SU-DHL-6 (cell line): Measurements from ENCODE around the gene NCR2.

ENCODE experiments used
- H2AFZ ChIP-seq: fragments of 200-600 bp; sonication (generic); 2 replicates; pipeline ENCODE4 v1.6.1; 2014; ENCODE audit warnings: low read depth, mild to moderate bottlenecking, moderate library complexity, mixed read lengths, antibody characterized with exemption, low read length; ENCODE audit not compliant: severe bottlenecking
- H3F3A ChIP-seq: fragments of 200-600 bp; shearing (Covaris generic); 2 replicates; pipeline ENCODE4 v1.6.0; 2016; ENCODE audit warnings: antibody characterized with exemption, mild to moderate bottlenecking; ENCODE audit not compliant: insufficient read depth
- H3K27ac ChIP-seq: fragments of 200-600 bp; sonication (generic); 2 replicates; pipeline ENCODE4 v1.5.1; 2016; ENCODE audit warnings: low read depth, mild to moderate bottlenecking, low read length, moderate library complexity, mixed read lengths
- H3K27me3 ChIP-seq: fragments of 200-600 bp; sonication (generic), shearing (Covaris generic); 2 replicates; pipeline ENCODE4 v1.6.0; 2014; ENCODE audit warnings: mild to moderate bottlenecking, low read length
- H3K36me3 ChIP-seq: fragments of 200-600 bp; sonication (generic); 2 replicates; pipeline ENCODE4 v1.6.1; 2014; ENCODE audit warnings: mild to moderate bottlenecking, low read length, mixed read lengths
- H3K4me2 ChIP-seq: fragments of 300-600, 200-600 bp; shearing (Covaris generic), sonication (generic); 2 replicates; pipeline ENCODE4 v1.6.0; 2014; ENCODE audit warnings: low read length, low read depth, mild to moderate bottlenecking; ENCODE audit not compliant: poor library complexity, severe bottlenecking
- H3K4me3 ChIP-seq: fragments of 200-600 bp; sonication (generic); 2 replicates; pipeline ENCODE4 v1.5.1; 2014; ENCODE audit warnings: antibody characterized with exemption, low read length, mild to moderate bottlenecking, mixed read lengths; ENCODE audit not compliant: insufficient read depth, poor library complexity, severe bottlenecking
- H3K79me2 ChIP-seq: fragments of 200-600 bp; sonication (generic); 2 replicates; pipeline ENCODE4 v1.6.1; 2014; ENCODE audit warnings: mild to moderate bottlenecking, low read length, moderate library complexity; ENCODE audit not compliant: insufficient read depth
- H3K9ac ChIP-seq: fragments of 200-600 bp; sonication (generic); 2 replicates; pipeline ENCODE4 v1.7.0; 2014; ENCODE audit warnings: mild to moderate bottlenecking, low read length
- H3K9me2 ChIP-seq: fragments of 200-600 bp; sonication (generic); replicated peaks from 2 replicates; pipeline ENCODE4 v1.6.1; 2014; ENCODE audit warnings: low read length; ENCODE audit not compliant: insufficient read depth
- H3K9me3 ChIP-seq: fragments of 200-600 bp; sonication (generic); 2 replicates; pipeline ENCODE4 v1.6.1; 2014; ENCODE audit warnings: low read length, mixed read lengths; ENCODE audit not compliant: insufficient read depth
- H4K20me1 ChIP-seq: fragments of 200-600 bp; sonication (generic); 2 replicates; pipeline ENCODE4 v1.6.1; 2014; ENCODE audit warnings: low read depth, mild to moderate bottlenecking, antibody characterized with exemption, low read length, moderate library complexity, mixed read lengths
- CTCF ChIP-seq: fragments of 200-600 bp; sonication (generic); IDR thresholded peaks from one replicate; pipeline ENCODE4 v1.5.1; 2017; ENCODE audit warnings: antibody characterized with exemption, mild to moderate bottlenecking, low read length, moderate library complexity; ENCODE audit not compliant: insufficient read depth, poor library complexity, severe bottlenecking
- EZH2phosphoT487 ChIP-seq: fragments of 200-600 bp; sonication (generic), shearing (Covaris generic); conservative IDR thresholded peaks from 2 replicates; pipeline ENCODE4 v1.6.1; 2018; ENCODE audit warnings: mild to moderate bottlenecking, antibody characterized with exemption, low read length, moderate library complexity, mixed read lengths

NCR2 gene

GRCh38 chr6:41377071-41377470, 41.7 kb downstream of the NCR2 start:
- H3K36me3 ChIP-seq: no peaks in the 10 kb centered on the region
- no peak overlapping the region for H3K4me3 ChIP-seq
- H3K9ac ChIP-seq: no peak overlapping the region
- H3K4me2 ChIP-seq: no peak overlapping the region
- no peaks in the 10 kb centered on the region for H3K79me2 ChIP-seq
- H3F3A ChIP-seq: no peaks in the 10 kb centered on the region
- H2AFZ ChIP-seq: no peak overlapping the region
- no peaks in the 10 kb centered on the region for H3K27me3 ChIP-seq
- no peaks in the 10 kb centered on the region for H3K9me2 ChIP-seq
- no peak overlapping the region for H3K27ac ChIP-seq
- TF ChIP-seq EZH2phosphoT487 (no peak), CTCF (no peak)
- no peaks in the 10 kb centered on the region for H3K9me3 ChIP-seq
- no peaks in the 10 kb centered on the region for H4K20me1 ChIP-seq

DNA sequence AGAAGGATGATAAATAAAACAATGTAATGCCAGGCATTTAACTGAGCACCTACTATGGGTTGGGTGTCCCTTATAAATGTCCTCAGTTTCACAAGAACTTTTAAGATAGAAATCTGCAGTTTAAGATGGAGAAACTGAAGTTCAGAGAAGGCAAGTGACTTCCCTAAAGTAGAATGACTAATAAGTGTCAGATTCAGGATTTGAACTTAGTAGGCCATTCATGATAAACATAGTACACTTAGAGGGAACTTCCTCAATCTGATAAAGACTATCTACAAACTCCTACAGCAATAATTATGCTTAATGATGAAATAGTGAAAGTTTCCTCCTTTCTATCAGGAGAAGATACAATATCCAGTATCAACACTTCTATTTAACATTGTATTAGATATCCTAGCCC, 43.9 kb downstream of the NCR2 start:
- no peaks in the 10 kb centered on the region for H3K9me3 ChIP-seq
- no peaks in the 10 kb centered on the region for H3K79me2 ChIP-seq
- no peaks in the 10 kb centered on the region for H3K9me2 ChIP-seq
- no peaks in the 10 kb centered on the region for H3K36me3 ChIP-seq
- H3K27ac ChIP-seq: no peak overlapping the region
- H3K27me3 ChIP-seq: no peaks in the 10 kb centered on the region
- H3F3A ChIP-seq: no peaks in the 10 kb centered on the region
- H2AFZ ChIP-seq: no peak overlapping the region
- no peak overlapping the region for H3K4me2 ChIP-seq
- no peak overlapping the region for H3K4me3 ChIP-seq
- no peak for TF ChIP-seq EZH2phosphoT487
- no peaks in the 10 kb centered on the region for H4K20me1 ChIP-seq
- H3K9ac ChIP-seq: no peak overlapping the region

GRCh38 chr6:41386594-41386993, 51.2 kb downstream of the NCR2 start:
- no peak for TF ChIP-seq EZH2phosphoT487
- no peak for TF ChIP-seq CTCF
- Histone ChIP-seq H3K4me2 (no peak overlapping the region), H3K9me3 (no peaks in the 10 kb centered on the region), H3K27me3 (no peaks in the 10 kb centered on the region), H3K36me3 (no peaks in the 10 kb centered on the region), H3K79me2 (no peaks in the 10 kb centered on the region), H2AFZ (no peak overlapping the region), H3F3A (no peaks in the 10 kb centered on the region), H3K4me3 (no peak overlapping the region), H3K9me2 (no peaks in the 10 kb centered on the region), H3K9ac (no peak overlapping the region), H4K20me1 (no peaks in the 10 kb centered on the region), H3K27ac (no peak overlapping the region)

GRCh38 chr6:41392246-41392645, 56.8 kb downstream of the NCR2 start:
- Histone ChIP-seq H3K27ac (no peak overlapping the region), H4K20me1 (no peaks in the 10 kb centered on the region), H2AFZ (no peak overlapping the region), H3F3A (no peaks in the 10 kb centered on the region), H3K36me3 (peaks cover 6% of the 10 kb centered on the region; the same call in 1 of the 2 replicates), H3K4me3 (no peak overlapping the region), H3K79me2 (no peaks in the 10 kb centered on the region), H3K9ac (no peak overlapping the region), H3K9me3 (peaks cover 10% of the 10 kb centered on the region), H3K27me3 (no peaks in the 10 kb centered on the region), H3K4me2 (no peak overlapping the region), H3K9me2 (no peaks in the 10 kb centered on the region)
- TF ChIP-seq EZH2phosphoT487: no peak
- no peak for TF ChIP-seq CTCF
